ENCODE results near the gene SEPTIN14.
"Not testable (repeated sequence)": the region's sequence is repeated elsewhere in the genome, so short reads cannot be mapped to it uniquely, and the experiment has no call there.

Gene SEPTIN14

DNA sequence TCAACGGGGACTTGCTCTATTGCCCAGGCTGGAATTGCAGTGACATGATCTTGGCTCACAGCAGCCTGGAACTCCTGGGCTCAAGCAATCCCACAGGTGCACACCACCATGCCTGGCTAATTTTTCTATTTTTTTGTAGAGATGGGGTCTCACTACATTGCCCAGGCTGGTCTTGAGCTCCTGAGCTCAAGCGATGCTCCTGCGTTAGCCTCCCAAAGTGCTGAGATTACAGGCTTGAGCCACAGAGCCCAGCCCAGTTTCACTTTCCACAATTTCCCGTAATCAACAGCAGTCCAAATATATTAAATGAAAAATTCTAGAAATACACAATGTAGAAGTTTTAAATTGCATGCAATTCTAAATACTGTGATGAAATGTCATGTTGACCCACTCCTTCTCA lies 24.0 kb downstream of the SEPTIN14 start:
- Mint-ChIP-seq H3K27me3 (no peaks in the 10 kb centered on the region), H3K36me3 (ENCODE audit: low read depth) (no peaks in the 10 kb centered on the region), H3K9me3 (no peaks in the 10 kb centered on the region), H3K27ac (no peak overlapping the region), H3K4me1 (no peaks in the 10 kb centered on the region), H3K4me3 (no peak overlapping the region)
- DNase-seq (no peak), ATAC-seq (no peak)

DNA sequence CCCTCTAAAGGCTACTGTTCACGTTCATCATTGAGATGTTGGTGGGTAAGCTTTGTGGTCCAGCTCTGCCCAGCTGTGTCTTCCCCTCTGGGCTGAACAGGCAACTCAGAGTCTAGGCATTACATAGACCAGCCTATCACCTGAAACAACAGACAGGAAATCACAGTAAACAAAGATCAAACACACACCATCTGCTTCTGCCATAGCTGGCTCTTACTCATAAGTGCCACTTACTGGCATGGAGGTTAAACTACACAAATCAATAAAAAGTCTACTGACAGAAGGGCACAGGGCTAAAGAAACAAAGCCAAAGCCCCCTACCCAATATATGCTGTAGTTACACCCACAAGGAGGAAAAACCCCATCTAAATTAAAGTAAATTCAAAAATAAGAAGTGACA lies 35.0 kb downstream of the SEPTIN14 start:
- peaks cover 2% of the 10 kb centered on the region for H3K27me3 Mint-ChIP-seq
- H3K4me3 Mint-ChIP-seq, result no peak overlapping the region
- ATAC-seq, result no peak

DNA sequence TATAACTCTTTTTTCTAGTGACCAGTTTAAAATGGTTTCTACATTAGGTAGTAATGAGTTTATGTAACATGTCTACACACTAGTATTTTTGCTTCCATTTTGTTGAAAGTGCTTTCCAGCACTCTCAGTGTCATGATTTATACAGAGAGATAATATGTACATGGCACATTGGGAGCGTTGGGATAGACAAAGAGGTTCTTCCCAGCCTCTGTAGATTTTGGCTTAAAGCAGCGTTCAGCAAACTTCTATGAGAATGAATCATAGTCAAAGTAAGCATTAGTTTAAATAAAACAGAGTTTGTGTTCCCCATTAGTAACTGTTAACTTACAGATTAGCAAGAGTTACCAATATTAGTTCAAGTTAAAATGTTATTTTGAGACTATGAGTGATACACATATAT lies 43.9 kb downstream of the SEPTIN14 start:
- Mint-ChIP-seq H3K27ac (no peak overlapping the region), H3K27me3 (peaks cover 5% of the 10 kb centered on the region), H3K4me1 (no peaks in the 10 kb centered on the region), H3K36me3 (ENCODE audit: low read depth) (no peaks in the 10 kb centered on the region), H3K4me3 (no peak overlapping the region), H3K9me3 (peaks cover 9% of the 10 kb centered on the region)
- no peak for DNase-seq
- no peak for ATAC-seq

More for the DNA sequence above, 35.0 kb downstream of the SEPTIN14 start:
- DNase-seq, result no peak
- H3K9me3 Mint-ChIP-seq, result peaks cover 41% of the 10 kb centered on the region
- H3K27ac Mint-ChIP-seq, result no peak overlapping the region
- no peaks in the 10 kb centered on the region for H3K36me3 Mint-ChIP-seq (ENCODE audit: low read depth)
- no peaks in the 10 kb centered on the region for H3K4me1 Mint-ChIP-seq

DNA sequence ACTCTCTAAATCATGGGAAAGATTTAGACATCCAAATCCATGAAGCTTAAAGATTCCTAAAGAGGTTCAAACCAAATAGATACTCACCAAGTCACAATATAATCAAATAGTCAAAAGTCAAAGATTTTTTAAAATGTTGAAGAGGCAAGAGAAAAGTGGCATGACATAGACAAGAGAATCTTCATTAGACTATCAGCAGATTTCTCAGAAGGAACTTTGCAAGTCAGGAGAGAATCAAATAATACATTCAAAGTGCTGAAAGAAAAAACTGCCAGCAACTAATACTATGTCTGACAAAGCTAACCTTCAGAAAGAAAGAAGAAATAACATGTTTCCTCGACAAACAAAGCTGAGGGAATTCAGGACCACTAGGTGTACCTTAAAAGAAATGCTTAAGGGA lies 65.3 kb downstream of the SEPTIN14 start:
- not testable (repeated sequence) for H3K4me3 Mint-ChIP-seq; DNase-seq; H3K4me1 Mint-ChIP-seq; ATAC-seq; H3K27me3 Mint-ChIP-seq; H3K36me3 Mint-ChIP-seq (ENCODE audit: low read depth); H3K27ac Mint-ChIP-seq
- H3K9me3 Mint-ChIP-seq, result peaks cover 19% of the 10 kb centered on the region

DNA sequence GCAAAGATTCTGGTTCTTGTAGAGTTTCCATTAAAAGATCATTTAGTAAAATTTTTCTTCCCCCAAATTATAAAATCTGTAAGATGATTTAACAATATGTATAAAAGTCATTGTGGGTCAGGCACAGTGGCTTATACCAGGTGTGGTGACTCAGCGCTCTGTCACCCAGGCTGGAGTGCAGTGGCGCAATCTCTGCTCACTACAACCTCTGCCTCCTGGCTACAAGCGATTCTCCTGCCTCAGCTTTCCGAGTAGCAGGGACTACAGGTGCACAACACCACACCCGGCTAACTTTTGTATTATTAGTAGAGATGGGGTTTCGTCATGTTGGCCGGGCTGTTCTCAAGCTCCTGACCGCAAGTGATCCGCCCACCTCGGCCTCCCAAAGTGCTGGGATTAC lies 68.0 kb downstream of the SEPTIN14 start:
- no peak for ATAC-seq
- Mint-ChIP-seq H3K4me1 (no peaks in the 10 kb centered on the region), H3K36me3 (ENCODE audit: low read depth) (peaks cover 5% of the 10 kb centered on the region), H3K9me3 (peaks cover 19% of the 10 kb centered on the region), H3K4me3 (no peak overlapping the region), H3K27me3 (peaks cover 2% of the 10 kb centered on the region), H3K27ac (no peak overlapping the region)
- DNase-seq, result no peak

DNA sequence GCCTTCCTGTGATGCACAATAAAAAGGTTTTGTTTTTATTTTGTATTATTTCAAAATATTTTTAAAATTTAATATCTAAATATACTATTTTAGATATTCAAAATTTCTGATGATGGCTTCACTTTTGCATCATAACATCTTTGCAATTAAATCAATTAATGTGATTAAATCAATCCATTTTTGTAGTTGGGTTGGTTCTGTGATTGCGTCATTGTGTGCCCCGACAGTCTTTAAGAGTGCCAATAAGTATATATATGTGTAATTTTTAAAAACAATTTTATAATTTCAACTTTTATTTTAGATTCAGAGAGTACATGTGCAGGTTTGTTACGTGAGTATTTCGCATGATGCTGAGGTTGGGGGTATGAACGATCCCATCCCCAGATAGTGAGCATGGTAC lies 70.5 kb downstream of the SEPTIN14 start:
- Mint-ChIP-seq H3K27ac (no peak overlapping the region), H3K27me3 (peaks cover 2% of the 10 kb centered on the region), H3K4me3 (no peak overlapping the region), H3K36me3 (ENCODE audit: low read depth) (peaks cover 2% of the 10 kb centered on the region), H3K9me3 (peaks cover 14% of the 10 kb centered on the region), H3K4me1 (no peaks in the 10 kb centered on the region)
- no peak for ATAC-seq
- DNase-seq, result no peak

DNA sequence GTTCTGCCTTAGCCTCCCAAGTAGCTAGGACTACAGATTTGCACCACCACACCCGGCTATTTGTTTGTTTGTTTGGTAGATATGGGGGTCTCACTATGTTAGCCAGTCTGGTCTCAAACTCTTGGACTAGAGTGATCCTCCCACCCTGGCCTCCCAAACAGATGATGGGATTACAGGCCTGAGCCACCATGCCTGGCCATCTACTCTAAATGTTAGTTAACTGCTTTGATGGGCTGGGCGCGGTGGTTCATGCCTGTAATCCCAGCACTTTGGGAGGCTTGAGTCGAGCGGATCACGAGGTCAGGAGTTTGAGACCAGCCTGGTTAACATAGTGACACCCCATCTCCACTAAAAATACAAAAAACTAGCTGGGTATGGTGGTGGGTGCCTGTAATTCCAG lies 74.8 kb downstream of the SEPTIN14 start:
- Mint-ChIP-seq H3K4me3 (no peak overlapping the region), H3K9me3 (no peaks in the 10 kb centered on the region), H3K27me3 (peaks cover 2% of the 10 kb centered on the region), H3K27ac (no peak overlapping the region), H3K36me3 (ENCODE audit: low read depth) (no peaks in the 10 kb centered on the region), H3K4me1 (no peaks in the 10 kb centered on the region)
- DNase-seq (no peak), ATAC-seq (no peak)

DNA sequence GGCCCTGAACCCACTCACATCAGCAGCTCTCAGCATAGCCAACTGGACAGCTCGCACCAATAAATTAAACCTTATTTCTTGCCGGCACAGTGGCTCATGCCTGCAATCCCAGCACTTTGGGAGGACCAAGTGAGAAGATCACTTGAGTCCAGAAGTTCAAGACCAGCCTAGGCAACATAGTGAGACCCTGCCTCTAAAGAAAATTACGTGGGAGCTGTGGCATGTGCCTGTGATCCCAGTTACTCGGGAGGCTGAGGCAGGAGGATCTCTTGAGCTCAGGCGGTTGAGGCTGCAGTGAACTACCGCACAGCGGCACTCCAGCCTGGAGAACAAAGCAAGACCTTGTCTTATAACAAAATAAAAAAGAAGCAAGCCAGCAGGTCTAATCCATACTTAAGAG lies 75.7 kb downstream of the SEPTIN14 start:
- Mint-ChIP-seq H3K27ac (no peak overlapping the region), H3K9me3 (no peaks in the 10 kb centered on the region), H3K4me1 (no peaks in the 10 kb centered on the region), H3K27me3 (peaks cover 2% of the 10 kb centered on the region), H3K36me3 (ENCODE audit: low read depth) (no peaks in the 10 kb centered on the region), H3K4me3 (no peak overlapping the region)
- ATAC-seq, result no peak
- no peak for DNase-seq

DNA sequence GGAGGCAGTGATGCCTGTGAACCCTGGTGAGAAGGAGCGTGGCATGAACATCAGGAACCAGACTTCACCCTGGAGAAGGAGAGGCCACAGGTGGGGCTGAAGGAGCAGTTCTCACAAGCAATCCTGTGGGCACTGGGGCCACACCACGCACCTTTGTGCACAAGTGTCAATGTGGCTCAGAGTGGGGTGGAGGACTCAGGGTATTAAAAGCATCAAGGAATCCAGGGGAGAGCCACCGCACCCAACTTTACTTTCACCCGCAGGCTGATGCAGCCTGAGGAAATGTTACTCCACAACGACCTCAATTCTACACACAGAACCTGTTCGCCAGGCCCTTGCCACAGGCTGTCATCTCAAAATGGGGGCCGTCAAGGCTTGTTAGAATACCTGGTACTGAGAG lies 77.1 kb downstream of the SEPTIN14 start:
- not testable (repeated sequence) for H3K36me3 Mint-ChIP-seq (ENCODE audit: low read depth); DNase-seq; H3K4me1 Mint-ChIP-seq; H3K27me3 Mint-ChIP-seq; H3K27ac Mint-ChIP-seq; H3K4me3 Mint-ChIP-seq; ATAC-seq; H3K9me3 Mint-ChIP-seq

DNA sequence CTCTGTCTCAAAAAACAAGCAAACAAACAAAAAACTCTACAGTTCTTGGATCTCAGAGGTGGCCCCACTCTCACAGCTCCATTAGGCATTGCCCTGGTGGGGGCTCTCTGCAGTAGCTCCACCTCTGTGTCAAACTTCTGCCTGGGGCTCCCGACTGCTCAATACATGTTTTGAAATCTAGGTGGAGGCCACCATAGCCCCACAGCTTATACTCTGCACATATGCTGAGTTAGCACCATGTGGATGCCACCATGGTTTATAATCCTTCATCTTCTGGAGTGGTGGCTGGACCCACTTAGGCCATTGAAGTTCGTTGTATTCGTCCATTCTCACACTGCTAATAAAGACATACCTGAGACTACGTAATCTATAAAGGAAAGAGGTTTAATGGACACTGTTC lies 78.4 kb downstream of the SEPTIN14 start:
- no peak for ATAC-seq
- Mint-ChIP-seq H3K27ac (no peak overlapping the region), H3K4me3 (no peak overlapping the region), H3K36me3 (ENCODE audit: low read depth) (no peaks in the 10 kb centered on the region), H3K27me3 (no peaks in the 10 kb centered on the region), H3K4me1 (no peaks in the 10 kb centered on the region), H3K9me3 (no peaks in the 10 kb centered on the region)
- DNase-seq, result no peak

DNA sequence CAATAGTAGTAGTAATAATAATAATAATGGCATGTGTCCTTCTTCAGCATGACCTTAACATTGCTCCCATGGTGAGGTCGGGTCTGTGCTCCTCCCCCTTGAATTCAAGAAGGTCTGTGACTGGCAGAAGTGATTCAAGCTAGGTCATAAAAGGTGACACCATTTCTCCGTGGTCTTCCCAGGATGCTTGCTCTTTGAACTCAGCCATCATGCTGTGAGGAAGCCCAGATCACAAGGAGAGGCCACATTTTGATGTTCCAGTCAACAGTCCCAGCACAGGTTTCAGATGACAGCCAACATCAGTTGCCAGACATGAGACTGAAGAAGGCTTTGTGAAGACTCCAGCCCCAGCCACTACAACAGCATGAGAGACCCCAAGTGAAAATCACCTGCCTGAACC lies 83.9 kb downstream of the SEPTIN14 start:
- Mint-ChIP-seq H3K9me3 (no peaks in the 10 kb centered on the region), H3K4me1 (no peaks in the 10 kb centered on the region), H3K27ac (no peak overlapping the region), H3K4me3 (no peak overlapping the region), H3K27me3 (no peaks in the 10 kb centered on the region), H3K36me3 (ENCODE audit: low read depth) (no peaks in the 10 kb centered on the region)
- ATAC-seq (no peak), DNase-seq (no peak)

DNA sequence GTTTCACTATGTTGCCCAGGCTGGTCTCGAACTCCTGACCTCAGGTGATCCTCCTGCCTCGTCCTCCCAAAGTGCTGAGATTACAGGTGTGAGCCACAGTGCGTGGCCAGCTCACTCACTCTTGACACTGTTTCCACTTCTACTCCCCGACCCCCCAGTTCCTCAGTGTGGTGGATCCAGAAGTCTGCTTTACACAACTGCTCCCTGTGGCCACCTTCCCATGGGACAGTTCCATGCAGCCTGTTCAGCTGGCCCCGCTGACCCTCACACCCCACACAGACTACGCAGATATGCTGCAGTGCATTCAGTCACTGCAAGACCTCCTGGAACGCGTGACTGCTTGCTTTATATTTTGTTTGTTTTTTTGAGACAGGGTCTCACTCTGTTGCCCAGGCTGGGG lies 86.4 kb downstream of the SEPTIN14 start:
- Mint-ChIP-seq H3K9me3 (no peaks in the 10 kb centered on the region), H3K36me3 (ENCODE audit: low read depth) (no peaks in the 10 kb centered on the region), H3K4me3 (no peak overlapping the region), H3K27ac (no peak overlapping the region), H3K27me3 (no peaks in the 10 kb centered on the region), H3K4me1 (no peaks in the 10 kb centered on the region)
- DNase-seq (no peak), ATAC-seq (no peak)

DNA sequence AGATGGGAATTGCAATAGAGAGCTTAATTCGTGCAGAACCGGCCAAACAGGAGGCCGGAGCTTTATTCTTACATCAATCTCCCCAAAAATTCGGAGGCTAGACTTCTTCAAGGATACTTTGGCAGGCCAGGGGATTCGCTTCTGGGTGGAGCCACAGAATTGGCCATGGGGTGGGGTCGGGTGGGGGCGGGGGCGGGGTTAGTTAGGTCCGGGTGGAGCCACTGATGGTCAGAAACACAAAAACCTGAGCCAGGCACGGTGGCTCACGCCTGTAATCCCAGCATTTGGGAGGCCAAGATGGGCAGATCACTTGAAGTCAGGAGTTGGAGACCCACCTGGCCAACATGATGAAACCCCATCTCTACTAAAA lies 87.5 kb downstream of the SEPTIN14 start:
- Mint-ChIP-seq H3K27me3 (no peaks in the 10 kb centered on the region), H3K9me3 (no peaks in the 10 kb centered on the region), H3K27ac (no peak overlapping the region), H3K4me3 (no peak overlapping the region), H3K36me3 (ENCODE audit: low read depth) (peaks cover 2% of the 10 kb centered on the region), H3K4me1 (no peaks in the 10 kb centered on the region)
- DNase-seq (no peak), ATAC-seq (no peak)

DNA sequence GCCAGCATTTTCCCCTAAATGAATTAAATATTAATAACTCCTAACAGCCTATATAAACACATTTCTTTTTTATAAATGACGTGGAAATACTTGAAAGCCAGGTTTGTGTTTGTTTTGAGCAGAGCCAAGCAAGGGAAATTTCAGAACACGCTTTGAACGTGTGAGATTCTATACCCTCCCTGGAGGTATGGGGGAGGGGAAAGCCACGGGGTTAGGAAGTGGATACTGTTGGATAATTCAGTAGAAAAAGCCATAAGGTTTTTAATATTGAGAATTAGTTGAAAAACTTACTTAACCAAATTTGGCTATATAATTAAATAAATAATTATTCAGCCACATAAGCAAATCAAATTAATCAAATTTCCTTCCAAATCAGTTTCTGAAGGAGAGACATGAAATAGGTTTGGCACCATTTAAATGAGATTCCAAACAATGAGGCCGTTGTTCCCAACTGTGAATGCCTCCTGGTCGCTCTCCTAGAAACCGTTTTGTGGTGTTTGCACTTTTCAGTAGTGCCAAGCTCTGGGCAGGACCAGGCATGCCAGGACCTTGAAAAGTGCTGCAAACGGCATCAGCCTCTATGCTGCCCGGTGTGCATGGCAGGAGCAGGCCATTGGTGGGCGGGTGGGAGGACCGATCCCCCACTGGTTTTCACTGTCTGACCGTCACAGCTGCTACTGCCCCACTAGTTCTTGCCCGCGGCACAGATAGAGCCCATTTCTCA lies 88.1 kb downstream of the SEPTIN14 start:
- no peak overlapping the region for H3K27ac Mint-ChIP-seq
- no peak for ATAC-seq
- H3K4me3 Mint-ChIP-seq, result no peak overlapping the region
- no peaks in the 10 kb centered on the region for H3K4me1 Mint-ChIP-seq
- no peak for DNase-seq
- H3K9me3 Mint-ChIP-seq, result no peaks in the 10 kb centered on the region
- H3K27me3 Mint-ChIP-seq, result no peaks in the 10 kb centered on the region
- H3K36me3 Mint-ChIP-seq (ENCODE audit: low read depth), result peaks cover 2% of the 10 kb centered on the region

DNA sequence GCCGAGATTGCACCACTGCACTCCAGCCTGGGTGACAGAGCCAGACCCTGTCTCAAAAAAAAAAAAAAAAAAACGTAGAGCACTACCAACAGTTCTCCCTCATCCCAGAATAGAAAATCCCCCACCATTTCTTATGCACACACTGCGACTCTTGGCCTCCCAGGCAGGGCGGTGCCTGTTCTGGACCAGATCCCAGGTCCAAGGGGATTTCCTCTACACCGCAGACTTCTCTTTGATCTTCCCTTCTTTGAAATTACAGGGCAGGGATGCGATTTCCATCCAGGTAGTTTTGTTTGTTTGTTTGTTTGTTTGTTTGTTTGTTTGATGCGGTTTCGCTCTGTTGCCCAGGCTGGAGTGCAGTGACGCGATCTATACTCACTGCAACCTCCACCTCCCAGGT lies 91.8 kb downstream of the SEPTIN14 start:
- DNase-seq (no peak), ATAC-seq (no peak)
- no peak overlapping the region for H3K27ac Mint-ChIP-seq
- H3K4me1 Mint-ChIP-seq, result no peaks in the 10 kb centered on the region
- no peaks in the 10 kb centered on the region for H3K9me3 Mint-ChIP-seq
- H3K4me3 Mint-ChIP-seq, result no peak overlapping the region
- H3K27me3 Mint-ChIP-seq, result no peaks in the 10 kb centered on the region
- peaks cover 4% of the 10 kb centered on the region for H3K36me3 Mint-ChIP-seq (ENCODE audit: low read depth)

DNA sequence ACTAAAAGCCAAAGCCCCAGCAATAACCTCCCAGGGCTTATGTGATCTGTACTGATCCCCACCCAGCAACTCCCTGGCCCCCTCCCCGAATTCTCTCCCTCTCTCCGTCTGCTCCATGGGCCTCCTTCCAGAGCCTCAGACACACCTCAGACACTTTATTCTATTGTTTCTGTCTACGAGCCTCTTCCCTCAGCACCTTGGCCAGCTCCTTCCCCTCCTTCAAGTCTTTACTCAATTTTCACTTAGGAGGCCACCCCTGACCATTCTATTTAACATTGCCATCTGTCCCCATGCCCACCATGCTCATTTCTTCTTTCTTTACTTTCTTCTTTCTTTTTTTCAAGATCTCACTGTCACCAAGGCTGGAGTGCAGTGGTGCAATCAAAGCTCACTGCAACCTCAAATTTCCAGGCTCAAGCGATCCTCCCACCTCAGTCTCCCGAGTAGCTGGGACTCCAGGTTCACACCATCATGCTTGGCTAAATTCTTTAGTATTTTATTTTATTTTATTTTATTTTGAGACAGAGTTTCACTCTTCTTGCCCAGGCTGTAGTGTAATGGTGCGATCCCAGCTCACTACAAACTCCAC lies 109.2 kb downstream of the SEPTIN14 start:
- ATAC-seq; H3K27ac Mint-ChIP-seq; DNase-seq; H3K4me3 Mint-ChIP-seq; H3K27me3 Mint-ChIP-seq; H3K4me1 Mint-ChIP-seq; H3K36me3 Mint-ChIP-seq (ENCODE audit: low read depth); H3K9me3 Mint-ChIP-seq: not testable (repeated sequence)
